GM11168 (cell line): ENCODE data around the gene CACNG8.

ENCODE experiments used
- in situ Hi-C: fragments of 300-500 bp; cut with MboI; formaldehyde crosslinking; loops from one replicate; pipeline ENCODE4 v1.12.0; 2022; ENCODE audit warnings: low sequenced_read_pairs; ENCODE audit not compliant: unreplicated experiment

Gene CACNG8

GRCh38 chr19:53991224-53992113 is 28.7 kb downstream of the CACNG8 start, which contains the start of gene CACNG6:
Gene CACNG6 (plus strand): TSS chr19:53991637. CDS start chr19:53992878, 1,241 bp downstream.
- in situ Hi-C loops = no loop called here

- in situ Hi-C loops = no loop called here
Measured at GRCh38 chr19:53992211-53992610, 29.5 kb downstream of the CACNG8 start.

DNA sequence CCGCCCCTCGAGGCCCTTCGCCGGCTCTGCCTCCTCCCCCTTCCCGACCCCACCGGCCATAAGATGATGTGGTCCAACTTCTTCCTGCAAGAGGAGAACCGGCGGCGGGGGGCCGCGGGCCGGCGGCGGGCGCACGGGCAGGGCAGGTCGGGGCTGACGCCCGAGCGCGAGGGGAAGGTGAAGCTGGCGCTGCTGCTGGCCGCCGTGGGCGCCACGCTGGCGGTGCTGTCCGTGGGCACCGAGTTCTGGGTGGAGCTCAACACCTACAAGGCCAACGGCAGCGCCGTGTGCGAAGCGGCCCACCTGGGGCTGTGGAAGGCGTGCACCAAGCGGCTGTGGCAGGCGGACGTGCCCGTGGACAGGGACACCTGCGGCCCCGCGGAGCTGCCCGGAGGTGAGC is 30.1 kb downstream of the CACNG8 start:
- in situ Hi-C loops = no loop called here

GRCh38 chr19:53993448-53993847 is 30.7 kb downstream of the CACNG8 start:
- in situ Hi-C loops = no loop called here

- in situ Hi-C loops = no loop called here
Measured at GRCh38 chr19:53994811-53995210, 32.1 kb downstream of the CACNG8 start.

DNA sequence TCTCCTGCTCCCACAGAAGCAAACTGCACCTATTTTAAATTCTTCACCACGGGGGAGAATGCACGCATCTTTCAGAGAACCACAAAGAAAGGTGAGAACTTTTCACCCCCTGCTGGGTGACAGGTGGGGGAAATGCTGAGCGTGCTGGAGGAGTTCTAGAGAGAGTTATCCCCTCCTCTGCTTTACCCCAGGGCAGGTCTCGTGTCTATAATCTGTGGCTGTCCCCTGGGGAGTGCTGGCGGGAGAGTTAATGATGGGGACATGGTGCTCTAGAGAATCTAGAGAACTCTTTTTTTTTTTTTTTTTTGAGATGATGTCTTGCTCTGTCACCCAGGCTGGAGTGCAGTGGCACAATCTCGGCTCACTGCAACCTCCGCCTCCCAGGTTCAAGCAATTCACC is 35.5 kb downstream of the CACNG8 start:
- in situ Hi-C loops = no loop called here

DNA sequence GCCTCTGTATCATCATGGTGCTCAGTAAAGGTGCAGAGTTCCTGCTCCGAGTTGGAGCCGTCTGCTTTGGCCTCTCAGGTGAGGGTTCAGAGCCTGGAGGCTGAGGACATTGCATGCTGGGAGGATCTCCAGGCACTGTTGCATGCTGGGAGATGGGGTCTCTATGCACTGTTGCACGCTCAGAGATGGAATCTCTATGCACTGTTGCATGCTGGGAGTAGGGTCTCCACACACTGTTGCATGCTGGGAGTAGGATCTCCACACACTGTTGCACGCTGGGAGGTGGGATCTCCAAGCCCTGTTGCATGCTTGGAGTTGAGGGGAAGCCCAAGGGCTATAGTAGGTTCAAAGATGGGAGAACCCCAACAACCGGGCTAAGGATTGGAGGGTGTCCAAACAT is 37.0 kb downstream of the CACNG8 start:
- in situ Hi-C loops = no loop called here

DNA sequence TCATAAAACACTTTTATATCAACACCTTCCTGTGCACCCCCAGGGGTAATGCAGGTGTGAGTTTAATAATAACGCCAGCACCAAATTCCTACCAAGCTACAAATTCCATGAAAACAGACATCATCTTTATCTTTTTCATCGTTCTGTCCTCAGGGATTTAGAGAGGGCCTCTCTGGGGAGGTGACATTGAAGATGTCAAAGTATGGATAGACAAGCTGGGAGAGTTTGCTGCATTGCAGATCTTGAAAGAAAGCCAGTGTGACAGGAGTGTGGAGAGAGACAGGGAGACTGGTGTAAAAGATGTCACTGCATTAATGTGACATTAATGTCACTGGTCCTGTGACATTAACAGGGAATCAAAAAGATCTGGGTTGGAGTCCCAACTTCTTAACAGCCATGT is 38.8 kb downstream of the CACNG8 start:
- in situ Hi-C loops = no loop called here

- in situ Hi-C loops = no loop called here
Measured at GRCh38 chr19:54002495-54003315, 40.0 kb downstream of the CACNG8 start.

- in situ Hi-C loops = no loop called here
Measured at GRCh38 chr19:54009440-54009839, 46.7 kb downstream of the CACNG8 start.

DNA sequence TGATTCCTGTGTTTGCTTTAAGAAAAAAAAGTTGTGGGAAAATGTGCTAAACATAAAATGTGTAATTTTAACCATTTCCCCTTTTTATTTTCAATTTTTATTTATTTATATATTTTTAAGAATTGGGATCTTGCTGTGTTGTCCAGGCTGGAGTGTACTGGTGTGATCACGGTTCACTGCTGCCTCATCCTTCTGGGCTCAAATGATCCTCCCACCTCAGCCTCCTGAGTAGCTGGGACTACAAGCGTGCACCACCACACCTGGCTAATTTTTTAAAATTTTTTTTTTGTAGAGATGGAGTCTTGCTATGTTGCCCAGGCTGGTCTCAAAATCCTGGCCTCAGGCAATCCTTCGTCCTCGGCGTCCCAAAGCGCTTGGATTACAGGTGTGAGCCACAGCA is 47.7 kb downstream of the CACNG8 start:
- in situ Hi-C loops = no loop called here

GRCh38 chr19:54011507-54012211 is 48.9 kb downstream of the CACNG8 start:
- in situ Hi-C loops = no loop called here

DNA sequence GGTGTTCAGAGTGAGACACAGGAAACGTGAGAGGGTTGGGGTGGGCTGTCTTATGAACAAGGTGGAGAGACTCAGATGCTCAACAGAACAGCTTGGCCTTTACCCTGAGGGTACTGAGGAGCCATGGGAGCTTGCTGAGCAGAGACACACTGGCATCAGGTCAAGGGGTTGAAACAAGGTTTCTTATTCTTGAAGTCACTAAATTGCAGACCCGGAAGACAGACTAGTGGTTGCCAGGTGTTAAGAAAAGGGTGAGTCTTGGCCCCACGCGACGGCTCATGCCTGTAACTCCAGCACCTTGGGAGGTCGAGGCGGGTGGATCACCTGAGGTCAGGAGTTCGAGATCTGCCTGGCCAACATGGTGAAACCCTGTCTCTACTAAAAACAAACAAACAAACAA is 51.1 kb downstream of the CACNG8 start:
- in situ Hi-C loops = no loop called here

- in situ Hi-C loops = no loop called here
Measured at GRCh38 chr19:54014920-54015560, 52.3 kb downstream of the CACNG8 start.

DNA sequence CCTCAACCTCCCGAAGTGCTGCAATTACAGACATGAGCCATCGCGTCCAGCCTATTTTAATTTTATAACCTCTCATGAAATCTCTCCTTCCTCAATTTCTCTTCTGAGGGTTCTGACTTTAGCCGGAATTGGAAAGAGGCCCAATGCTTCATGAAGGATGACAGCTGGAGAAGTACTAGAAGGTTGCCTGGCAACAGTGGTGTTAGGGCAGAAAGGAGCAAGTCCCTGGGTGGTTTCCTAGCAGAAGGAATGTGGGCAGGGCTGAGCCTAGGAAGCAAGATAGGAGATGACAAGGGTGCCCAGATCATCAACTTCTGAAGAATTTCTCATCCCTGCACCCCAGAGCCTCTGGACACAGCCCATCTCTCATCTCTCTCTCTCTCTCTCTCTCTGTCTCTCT is 54.5 kb downstream of the CACNG8 start:
- in situ Hi-C loops = no loop called here

- in situ Hi-C loops = loop anchor here (5.0 kb wide), 1 partner anchor 179 kb away; no protein-coding TSS in a partner anchor
Measured at GRCh38 chr19:54021363-54021762, 58.6 kb downstream of the CACNG8 start.

DNA sequence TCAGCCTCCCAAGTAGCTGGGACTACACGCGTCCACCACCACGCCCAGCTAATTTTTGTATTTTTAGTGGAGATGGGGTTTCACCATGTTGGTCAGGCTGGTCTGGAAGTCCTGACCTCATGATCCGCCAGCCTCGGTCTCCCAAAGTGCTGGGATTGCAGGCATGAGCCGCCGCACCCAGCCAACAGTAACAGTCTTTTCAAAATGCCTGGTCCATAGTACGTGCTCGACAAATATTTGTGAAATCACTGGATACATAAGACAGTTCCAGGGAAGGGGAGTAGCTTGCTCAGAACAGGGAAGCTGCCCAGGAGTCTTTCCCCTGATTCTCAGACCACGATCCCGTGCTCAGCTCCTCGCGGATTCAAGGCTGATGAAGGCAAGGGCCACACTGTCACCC is 59.2 kb downstream of the CACNG8 start:
- in situ Hi-C loops = loop anchor here (5.0 kb wide), 1 partner anchor 180 kb away; no protein-coding TSS in a partner anchor

- in situ Hi-C loops = loop anchor here (5.0 kb wide), 1 partner anchor 181 kb away; no protein-coding TSS in a partner anchor
Measured at GRCh38 chr19:54023191-54023590, 60.5 kb downstream of the CACNG8 start.

DNA sequence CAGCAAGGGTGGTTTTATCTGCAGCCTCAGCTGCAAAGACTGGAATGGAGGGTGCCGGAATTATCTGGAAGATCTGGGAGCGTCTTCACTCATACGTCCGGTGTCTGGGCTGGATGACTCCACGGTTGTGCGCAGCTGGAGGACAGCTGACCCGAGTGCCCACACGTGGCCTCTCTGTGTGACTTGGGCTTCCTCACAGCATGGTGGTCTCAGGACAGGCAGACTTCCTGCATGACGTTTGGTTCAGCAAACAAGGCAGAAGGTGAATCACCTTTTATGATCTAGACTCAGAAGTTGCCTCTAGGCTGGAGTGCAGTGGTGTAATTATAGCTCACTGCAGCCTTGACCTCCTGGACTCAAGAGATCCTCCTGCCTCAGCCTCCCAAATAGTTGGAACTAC is 61.9 kb downstream of the CACNG8 start:
- in situ Hi-C loops = loop anchor here (5.0 kb wide), 1 partner anchor 182 kb away; no protein-coding TSS in a partner anchor

GRCh38 chr19:54026656-54027055 is 63.9 kb downstream of the CACNG8 start:
- in situ Hi-C loops = no loop called here
